HG03139 (cell line): ENCODE measurements around the gene TEAD1.
"Not testable (repeated sequence)": the region's sequence is repeated elsewhere in the genome, so short reads cannot be mapped to it uniquely, and the experiment has no call there.

ENCODE experiments used
- ATAC-seq: cut with Tn5 transposase; IDR thresholded peaks from one replicate; pipeline ENCODE4 v1.9.1; 2021; ENCODE audit not compliant: unreplicated experiment

TEAD1 gene

DNA sequence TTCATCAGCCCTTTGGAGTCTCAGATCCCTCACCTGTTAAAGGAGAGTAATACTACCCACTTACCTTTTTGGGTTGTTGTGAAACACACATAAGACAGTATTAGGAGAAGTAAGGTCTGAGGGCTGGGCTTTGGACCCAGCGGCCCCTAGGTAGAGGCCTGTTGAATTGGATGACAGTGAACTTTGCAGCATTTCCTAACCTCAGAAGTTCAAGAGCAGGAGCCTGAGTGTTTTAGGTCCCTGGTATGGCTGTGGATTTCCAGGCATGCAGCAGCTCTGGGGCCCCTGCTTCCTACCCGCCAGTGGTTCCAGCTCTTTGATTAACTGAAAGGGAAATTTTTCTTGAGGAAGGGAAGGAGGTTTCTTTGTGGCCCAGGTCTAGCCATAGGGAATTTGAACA is 58.9 kb downstream of the TEAD1 start:
- ATAC-seq: no peak

DNA sequence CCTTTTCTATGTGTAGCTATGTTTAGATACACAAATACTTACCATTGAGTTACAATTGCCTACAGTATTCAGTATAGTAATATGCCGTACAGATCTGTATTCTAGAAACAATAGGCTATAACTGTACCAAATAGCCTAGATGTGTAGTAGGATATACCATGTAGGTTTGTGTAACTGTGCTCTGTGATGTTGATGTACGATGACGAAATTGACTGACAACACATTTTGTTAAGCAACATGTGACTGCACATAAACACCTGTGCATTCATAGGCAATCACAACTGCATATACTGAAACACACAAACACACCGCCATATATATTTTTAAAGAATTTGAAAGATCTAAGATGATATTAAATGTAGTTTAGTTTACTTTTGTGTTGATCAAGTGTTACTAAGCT is 60.4 kb downstream of the TEAD1 start:
- no peak for ATAC-seq

DNA sequence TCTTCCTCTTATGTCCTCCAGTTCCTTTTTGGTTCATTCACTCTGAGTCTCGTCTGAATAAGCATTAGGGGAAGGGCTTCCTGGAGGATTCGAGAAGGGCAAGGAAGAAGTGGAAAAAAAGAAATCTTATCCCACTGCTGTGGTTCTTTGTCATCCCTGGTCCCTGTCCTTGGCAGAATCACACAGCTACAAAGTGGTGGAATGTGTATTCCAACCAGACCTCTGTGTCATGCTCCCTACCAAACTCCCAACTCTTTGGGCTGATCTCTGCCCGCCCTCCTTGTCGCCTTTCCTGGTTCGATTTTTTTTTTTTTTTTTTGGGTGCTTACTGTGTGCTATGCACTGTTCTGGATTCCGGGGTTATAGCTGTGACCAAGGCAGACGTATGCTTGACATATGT is 61.0 kb downstream of the TEAD1 start:
- ATAC-seq: no peak

DNA sequence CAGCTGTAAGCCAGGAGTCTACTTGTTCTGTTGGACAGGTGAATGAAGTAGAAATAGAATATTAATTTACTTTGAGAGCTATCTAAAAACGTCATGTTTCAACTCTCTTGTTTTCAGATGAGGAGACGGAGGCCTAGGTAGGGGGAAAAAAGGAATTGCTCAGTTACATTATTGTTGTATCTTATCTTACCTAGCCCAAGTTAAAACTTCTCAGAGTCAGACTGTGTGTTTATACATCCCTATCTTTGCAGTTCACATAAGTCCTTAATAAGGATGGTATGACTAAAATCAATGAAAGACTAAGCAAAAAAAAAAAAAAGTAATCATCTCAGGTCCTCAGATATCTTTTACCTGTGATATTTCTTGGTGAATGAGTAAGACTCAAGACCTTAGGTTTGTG is 62.8 kb downstream of the TEAD1 start:
- ATAC-seq: no peak

DNA sequence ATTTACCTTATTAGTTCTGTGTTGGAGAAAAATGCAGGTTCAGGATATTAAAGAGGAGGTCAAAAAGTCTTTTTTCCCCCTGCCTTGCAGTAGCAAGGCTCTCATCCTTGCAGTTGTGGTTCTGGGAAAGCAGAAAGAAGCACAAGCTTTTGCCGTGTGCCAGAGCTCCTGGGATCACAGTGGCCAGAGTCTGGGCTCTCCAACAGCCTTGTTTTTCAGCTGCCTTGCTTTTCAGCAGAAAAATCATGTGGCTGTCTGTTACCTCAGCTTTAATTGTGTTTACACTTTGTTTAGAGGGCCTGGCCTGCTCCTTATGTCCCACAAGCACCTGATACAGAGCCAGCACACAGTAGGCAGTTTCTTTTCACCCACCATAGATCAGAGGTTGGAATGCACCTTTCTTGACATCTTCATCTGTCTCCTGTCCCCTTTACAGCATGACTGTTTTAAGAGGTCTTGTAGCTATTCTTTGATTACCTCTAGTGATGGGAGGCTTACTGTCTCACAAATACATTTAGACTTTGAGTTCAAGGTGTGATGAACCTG is 67.5 kb downstream of the TEAD1 start:
- no peak for ATAC-seq

DNA sequence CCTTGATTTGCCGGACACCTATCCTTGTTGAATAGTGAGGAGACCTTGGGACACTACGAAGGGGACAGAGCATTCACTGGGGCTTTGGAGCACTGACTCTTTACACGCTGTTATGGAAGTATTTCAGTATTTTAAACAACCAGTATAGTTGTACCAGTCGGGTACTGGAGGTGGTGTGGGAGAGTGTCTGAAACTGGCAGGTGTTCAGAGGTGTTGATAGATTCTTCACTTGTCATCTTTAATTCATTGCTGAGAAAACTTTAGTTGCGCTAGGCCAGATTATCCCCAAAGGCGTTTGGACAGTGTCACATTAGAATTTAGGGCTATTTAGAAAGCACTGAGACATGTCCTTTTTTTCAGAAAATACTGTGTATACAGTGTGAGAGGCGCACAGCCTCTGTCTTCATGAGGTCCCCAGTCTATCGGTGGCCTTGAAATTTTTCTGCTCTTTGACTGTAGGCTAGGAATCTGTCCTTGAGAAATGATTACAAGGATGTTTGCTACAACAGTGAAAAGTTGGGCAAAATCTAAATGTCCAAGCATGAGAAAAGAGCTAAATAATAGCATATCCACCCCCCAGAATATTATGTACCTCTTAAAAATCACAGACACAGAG is 69.7 kb downstream of the TEAD1 start:
- no peak for ATAC-seq

DNA sequence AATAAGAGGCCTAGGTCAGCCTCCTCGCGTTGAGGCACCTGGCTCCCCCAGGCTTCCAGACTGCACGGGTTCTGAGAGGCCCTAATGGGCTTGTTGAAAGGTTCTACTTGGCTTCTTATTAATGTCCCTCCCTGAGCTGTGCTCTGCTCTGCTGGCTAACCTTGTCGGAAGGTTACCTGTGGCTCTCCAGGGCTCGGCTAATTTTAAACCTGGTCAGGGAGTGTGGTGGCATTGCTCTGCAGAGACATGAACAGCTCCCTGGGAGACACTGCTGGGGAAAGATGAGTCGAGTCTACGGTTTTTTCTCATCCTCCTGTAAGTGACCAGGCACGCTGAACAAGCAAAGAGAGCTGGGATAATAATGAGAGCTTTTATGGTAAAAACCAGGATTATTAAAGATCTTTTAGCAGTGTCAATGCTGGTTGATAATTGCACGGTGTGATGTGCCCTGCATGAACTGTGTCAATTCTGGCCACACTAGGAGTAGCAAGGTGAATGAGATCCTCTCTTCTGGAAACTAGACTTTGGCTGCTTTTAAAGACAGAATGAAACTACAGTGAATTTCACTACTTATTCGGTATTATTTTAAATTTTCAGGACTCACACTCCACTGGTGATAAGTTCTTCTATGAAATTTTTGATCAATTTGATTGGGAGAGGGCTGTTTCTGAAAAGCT is 70.7 kb downstream of the TEAD1 start:
- no peak for ATAC-seq

DNA sequence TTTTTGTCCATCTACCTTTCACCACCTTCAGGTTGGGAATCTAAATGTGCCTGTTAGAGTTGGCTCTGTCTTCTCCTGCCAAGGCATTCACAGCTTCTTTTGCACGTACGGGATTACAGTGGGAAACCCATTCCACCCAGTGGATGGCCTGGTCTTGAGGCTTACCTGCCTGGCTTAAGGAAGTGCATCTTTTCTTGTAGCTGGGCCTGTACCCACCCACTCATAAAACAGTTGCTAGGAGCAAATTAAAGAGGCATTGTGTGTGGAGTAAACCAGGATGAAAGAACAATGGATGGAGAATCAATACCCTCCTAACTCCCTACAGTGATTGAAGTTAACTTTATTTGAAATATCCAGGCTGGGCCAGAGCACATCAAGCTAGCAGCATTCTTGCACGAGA is 71.6 kb downstream of the TEAD1 start:
- ATAC-seq: no peak

DNA sequence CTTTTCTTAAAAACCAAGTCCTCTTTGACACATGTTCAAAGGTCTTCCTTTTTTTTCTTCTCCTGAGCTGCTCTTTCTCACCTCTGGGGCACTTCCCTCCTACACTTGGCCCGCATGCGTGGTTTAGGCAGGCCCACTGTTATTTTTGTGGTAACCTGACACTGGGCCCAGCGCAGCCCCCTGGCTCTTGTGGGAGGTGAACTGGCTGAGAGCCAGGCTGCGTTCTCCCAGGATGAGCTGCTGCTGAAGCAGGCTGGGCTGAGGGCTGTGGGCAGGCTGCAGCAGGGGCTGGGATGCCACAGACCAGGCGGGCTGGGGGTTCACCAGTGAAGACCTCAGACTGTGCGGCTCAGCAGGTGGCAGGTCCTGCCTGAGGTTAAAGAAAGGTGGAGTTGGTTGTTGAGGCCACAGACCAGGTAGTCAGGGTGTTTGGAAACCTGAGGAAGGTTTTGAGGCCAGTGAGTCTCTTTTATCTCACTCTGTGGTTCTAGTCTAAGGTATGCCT is 72.4 kb downstream of the TEAD1 start:
- ATAC-seq: no peak

DNA sequence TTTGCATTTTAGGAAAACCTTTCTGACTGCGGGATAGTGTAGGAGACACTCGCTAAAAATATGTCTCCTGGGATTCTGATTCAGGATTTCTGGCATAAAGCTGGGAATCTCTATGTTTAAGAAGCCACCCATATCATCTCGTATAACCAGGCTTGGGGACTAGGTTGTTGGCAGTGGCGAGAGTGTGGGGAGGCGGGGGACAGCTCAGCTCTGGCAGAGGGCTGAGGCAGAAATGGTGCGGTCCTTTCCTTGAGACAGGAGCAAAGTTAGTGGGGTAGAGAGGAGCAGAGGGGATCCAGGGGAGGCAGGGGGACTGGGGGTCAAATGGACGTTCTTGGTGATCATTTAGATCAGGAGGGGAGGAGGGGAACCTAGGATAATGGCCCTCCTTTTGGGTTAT is 74.3 kb downstream of the TEAD1 start:
- ATAC-seq: no peak

DNA sequence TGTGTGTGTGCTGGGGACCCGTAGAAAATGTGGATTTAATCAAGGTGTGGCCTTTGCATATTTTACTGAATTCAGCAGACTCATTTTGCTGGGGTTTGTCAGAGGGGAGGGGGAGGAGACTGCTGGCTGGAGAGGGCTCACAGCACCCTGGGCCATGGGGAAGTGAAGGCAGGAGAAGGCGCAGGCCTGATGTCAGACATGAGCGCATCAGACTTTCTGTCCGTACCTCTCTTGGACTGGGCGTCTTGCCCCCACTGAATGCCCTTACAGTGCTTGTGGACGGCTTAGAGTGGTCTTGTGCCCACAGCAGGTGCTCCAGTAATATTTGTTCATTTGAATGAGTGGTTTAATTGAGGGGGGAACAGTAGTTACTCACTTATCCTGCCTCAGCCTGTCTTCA is 75.2 kb downstream of the TEAD1 start:
- ATAC-seq: no peak

DNA sequence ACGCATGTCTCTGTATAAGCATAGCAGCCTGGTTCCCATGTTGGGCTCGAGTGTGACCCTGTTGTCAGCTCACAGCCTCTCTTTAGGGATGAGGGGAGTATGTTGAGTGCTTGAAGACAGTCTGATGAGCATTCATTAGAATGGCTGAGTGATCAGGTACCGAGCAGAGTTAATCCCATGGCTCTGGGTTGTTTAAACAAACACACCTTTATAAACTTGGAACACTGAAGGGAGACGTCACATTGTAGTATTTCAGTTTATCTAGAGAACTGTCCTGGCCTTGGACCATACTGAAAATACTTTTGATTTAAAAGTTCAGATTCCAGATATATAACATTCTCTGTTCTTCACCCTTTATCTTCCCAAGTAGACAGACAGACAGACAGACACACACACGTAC is 76.0 kb downstream of the TEAD1 start:
- ATAC-seq: no peak

DNA sequence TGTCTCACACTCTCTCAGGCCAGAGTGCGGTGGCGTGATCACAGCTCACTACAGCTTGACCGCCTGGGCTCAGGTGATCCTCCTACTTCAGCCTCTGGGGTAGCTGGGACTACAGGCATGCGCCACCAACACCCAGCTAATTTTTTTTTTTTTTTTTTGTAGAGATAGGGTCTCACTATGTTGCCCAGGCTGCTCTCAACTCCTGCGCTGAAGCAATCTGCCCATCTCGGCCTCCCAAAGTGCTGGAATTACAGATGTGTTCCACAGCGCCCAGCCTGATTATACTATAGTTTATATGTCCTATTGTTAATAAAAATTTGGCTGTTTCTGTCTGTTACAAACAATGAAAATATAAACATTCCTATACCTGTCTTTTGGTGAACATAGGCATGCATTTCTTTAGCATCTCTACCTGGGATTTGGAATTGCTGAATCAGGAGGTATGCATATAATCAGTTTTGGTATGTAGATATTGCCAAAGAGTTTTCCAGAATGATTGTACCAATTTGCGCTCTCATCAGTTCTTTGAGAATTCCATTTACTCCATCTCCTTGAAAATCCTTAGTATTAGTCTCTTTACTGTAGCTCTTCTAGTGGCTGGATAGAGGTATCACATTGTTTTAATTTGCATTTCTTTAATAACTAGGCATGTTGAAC is 78.8 kb downstream of the TEAD1 start:
- ATAC-seq: no peak

DNA sequence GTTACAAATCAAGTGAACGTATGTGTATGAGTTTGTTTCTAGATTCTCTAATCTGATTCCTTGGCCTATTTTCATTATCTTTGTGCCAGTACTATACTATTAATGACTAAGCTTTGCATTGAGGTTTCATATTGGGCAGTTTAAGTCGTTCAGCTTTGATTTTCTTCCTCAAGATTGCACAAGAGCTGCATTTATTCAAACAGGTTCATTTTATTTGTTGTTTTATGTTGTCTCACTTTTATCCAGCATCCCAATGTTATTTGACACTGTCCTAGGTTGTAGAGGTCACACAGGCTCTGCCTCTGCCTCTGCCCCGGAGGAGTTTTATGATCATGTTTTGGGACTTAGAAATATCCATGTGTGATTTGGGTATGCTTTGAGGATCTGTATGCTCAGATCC is 79.8 kb downstream of the TEAD1 start:
- no peak for ATAC-seq

DNA sequence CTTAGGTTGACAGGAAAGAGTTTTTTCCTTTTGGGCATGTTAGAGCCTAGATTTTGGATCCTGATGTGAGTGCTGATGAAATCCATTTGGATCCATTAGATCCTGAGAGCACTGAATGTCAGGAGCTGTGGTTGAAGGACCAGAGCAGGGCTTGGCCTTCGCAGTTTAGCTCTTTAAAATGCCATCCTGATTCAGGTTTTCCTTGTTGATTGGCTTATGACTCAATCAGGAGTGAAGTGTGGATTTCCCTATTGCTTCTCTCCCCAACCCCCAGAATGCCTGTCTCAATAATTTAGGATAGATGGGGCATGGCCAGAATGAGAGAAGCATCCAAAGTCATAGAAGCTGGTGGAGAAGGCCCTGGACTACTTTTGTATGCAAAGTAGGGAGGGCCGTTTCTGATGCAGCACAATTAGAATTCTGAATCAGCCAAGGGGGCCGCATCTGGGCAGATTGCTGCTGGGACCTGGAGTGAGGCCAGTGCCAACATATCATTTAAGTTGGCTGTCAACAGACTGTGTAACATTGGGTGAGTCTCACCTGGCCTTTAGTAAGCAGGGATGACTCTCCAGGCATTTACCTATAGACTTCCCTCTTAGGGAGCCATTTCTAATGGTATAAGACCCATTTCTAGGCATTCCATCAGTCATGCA is 80.5 kb downstream of the TEAD1 start:
- no peak for ATAC-seq

DNA sequence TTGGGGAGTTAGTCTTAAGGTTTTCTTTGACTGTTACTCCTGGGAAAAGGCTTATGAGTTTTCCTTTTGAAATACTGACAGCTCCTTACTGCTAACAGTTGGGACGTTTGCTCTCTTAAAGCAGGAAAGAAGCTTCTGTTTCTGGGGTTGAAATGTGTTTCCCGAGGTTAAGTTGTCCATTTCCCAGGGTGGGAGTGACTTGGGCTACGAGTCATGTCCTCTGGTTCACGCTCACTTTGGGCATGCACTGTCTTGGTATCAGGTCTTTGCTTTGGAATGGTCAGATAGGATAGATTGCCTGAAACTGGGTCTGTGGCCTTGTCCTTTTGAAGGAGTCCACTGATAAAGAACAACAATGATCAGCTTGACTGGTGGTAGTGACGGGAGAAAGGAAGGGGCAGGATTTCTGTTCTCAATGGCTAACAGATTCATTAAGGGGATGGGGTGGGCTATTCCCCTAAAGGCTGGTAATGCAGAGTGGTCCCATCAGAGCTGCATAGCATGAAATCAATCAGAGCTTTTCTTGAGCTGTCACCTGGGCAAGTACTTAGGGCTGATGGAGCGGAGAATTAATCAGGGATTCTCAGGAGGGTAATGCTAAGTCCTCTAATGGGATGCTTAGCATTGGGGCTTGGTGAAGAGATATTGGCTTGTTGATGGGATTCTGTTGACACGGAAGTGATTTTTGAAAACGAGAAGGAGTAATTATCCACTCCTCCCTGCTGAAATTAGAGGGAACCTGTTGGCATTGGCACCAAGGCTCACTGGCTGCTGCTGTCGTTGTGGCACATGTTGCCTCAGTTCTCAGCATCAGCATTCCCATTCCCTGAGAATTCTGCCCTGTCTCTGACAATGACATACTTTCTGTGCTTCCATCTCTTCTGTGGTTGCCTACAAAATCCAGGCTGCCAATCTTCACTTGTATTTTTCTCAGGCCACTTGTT is 81.6 kb downstream of the TEAD1 start:
- no peak for ATAC-seq

DNA sequence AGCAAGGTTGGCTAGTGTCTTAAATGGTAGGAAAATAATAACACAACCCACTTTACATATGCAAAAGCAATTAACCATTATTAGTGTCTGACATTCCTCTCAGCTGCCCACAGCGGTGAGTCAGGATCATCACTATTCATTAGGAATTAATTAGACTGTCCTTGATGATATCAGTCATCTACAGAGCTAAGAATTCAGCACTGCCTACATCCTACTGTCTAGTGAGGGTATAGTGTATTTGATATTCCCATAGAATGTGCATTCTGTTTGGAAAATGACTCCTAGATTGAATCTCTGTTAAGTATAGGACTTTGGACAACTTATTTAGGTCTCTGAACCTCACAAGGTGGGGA is 82.2 kb downstream of the TEAD1 start:
- no peak for ATAC-seq

DNA sequence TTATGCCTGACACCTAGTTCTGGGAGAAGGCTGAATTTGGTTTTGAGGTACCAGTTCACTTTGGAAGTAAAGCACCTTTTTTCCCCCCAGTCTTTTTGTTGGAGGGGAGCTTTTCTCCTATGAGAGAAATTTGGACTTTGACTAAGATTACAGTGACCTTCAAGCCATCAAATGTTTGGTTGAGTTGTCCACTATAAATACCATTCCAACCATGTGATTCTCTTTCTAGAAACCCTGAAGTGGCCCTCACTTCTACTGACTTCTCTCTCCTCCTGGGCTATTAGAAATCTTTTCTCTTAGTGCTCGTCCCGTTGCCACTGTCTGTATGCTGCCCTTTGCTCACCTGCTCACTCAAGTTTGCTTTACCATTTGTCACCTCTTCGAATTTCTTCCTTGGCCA is 82.6 kb downstream of the TEAD1 start:
- ATAC-seq: no peak

DNA sequence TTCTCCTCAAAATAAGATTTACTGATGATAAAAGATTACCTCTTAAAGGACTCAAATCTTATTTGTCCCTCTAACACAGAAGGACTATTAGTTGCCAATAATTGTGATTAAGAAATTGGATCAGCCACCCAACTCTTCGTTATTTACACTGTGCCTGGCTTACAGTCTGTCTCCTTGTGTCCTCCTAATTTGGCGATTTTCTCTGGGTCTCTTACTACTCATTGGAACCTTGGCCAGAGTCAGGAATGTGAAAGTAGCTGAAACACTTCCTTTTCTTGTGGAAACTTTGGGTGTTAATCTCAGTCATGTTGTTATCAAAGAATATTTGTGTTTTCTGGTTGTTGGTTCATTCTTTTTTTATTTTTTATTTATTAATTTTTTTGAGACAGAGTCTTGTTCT is 83.2 kb downstream of the TEAD1 start:
- ATAC-seq: no peak

DNA sequence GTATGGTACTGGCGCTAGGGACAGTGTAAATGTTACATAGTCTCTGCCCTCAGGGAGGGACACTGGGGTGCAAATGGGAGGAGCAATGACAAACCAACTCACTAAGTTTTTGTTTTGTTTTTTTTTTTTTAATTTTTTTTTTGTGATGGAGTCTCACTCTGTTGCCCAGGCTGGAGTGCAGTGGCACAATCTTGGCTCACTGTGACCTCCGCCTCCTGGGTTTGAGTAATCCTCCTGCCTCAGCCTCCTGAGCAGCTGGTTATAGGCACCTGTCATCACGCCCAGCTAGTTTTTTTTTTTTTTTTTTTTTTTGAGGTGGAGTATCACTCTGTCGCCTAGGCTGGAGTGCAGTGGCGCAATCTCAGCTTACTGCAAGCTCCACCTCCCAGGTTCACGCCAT is 83.9 kb downstream of the TEAD1 start:
- not testable (repeated sequence) for ATAC-seq

DNA sequence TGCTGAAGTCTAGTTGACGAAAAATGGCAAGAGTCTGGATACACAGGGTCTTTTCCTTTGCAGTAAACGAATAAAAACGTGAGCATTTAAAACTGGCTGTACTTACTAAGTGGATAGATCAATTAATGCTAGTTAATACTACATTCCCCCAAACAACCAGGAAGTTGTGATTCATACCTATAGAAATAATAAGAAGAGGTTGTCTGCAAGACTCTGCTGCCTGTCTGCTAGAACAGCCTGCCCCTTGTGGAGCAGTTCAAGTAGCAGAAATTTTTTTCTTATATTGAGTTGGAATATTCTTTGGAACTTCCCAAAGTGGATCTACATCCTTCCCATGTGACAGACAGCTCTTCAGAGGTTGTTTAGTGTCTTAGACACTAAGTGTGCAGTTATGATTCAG is 86.8 kb downstream of the TEAD1 start:
- ATAC-seq: no peak
